Kidney epithelial cell (primary cell): ENCODE measurements around the gene S100A3. TPM values are rescaled to one million over a fixed set of nuclear protein-coding genes. Genes with fewer than 3 reads are reported as not detected.

ENCODE experiments used
- DNase-seq: peaks from one replicate; pipeline ENCODE4 v3.0.0-alpha.2; 2010; ENCODE audit warnings: low read depth
- H3K27me3 ChIP-seq: 2 replicates; pipeline ENCODE4 v1.6.0; 2011; ENCODE audit warnings: low read length; ENCODE audit not compliant: control insufficient read depth, insufficient read depth
- H3K36me3 ChIP-seq: 2 replicates; pipeline ENCODE4 v1.5.1; 2011; ENCODE audit warnings: low read length; ENCODE audit not compliant: control insufficient read depth, insufficient read depth
- H3K4me3 ChIP-seq: 2 replicates; pipeline ENCODE4 v1.5.1; 2011; ENCODE audit warnings: low read depth, mild to moderate bottlenecking, control low read depth, low read length
- CTCF ChIP-seq: IDR thresholded peaks from 2 replicates; pipeline ENCODE4 v1.5.1; 2011; ENCODE audit warnings: mild to moderate bottlenecking, moderate library complexity, low read length, control low read depth, inconsistent platforms; ENCODE audit not compliant: insufficient read depth, poor library complexity, severe bottlenecking
- total RNA-seq: library from RNA; depleted of rRNA; stranded (reverse); fragments of >200 nt; gene quantifications from 2 replicates; pipeline ENCODE4 v1.2.3, GENCODE V29; 2015

S100A3 gene
- total RNA-seq, 1 donor from 2014 or later: 5.8 TPM

GRCh38 chr1:153510984-153511410 is 38.1 kb downstream of the S100A3 start:
- DNase-seq: no peak
- no peaks in the 10 kb centered on the region for H3K27me3 ChIP-seq
- peak; percentile 97 for TF ChIP-seq CTCF

GRCh38 chr1:153509729-153510354 is 39.2 kb downstream of the S100A3 start:
- Histone ChIP-seq H3K36me3 (no peaks in the 10 kb centered on the region), H3K27me3 (no peaks in the 10 kb centered on the region), H3K4me3 (no peak overlapping the region)
- peak; percentile 65 for TF ChIP-seq CTCF
- DNase-seq: no peak

More at GRCh38 chr1:153510984-153511410, 38.1 kb downstream of the S100A3 start:
- Histone ChIP-seq H3K4me3 (no peak overlapping the region), H3K36me3 (no peaks in the 10 kb centered on the region)

- DNase-seq: no peak
- no peak for TF ChIP-seq CTCF
- no peak overlapping the region for H3K4me3 ChIP-seq
Measured at GRCh38 chr1:153509036-153509435, 40.0 kb downstream of the S100A3 start.

GRCh38 chr1:153507926-153508583 is 41.0 kb downstream of the S100A3 start:
- DNase-seq: no peak
- TF ChIP-seq CTCF: no peak
- Histone ChIP-seq H3K4me3 (no peak overlapping the region), H3K36me3 (no peaks in the 10 kb centered on the region), H3K27me3 (no peaks in the 10 kb centered on the region)

More at GRCh38 chr1:153509036-153509435, 40.0 kb downstream of the S100A3 start:
- no peaks in the 10 kb centered on the region for H3K36me3 ChIP-seq
- H3K27me3 ChIP-seq: no peaks in the 10 kb centered on the region

- Histone ChIP-seq H3K36me3 (no peaks in the 10 kb centered on the region), H3K4me3 (no peak overlapping the region), H3K27me3 (no peaks in the 10 kb centered on the region)
- no peak for DNase-seq
- TF ChIP-seq CTCF: no peak
Measured at GRCh38 chr1:153506831-153507413, 42.1 kb downstream of the S100A3 start.

- no peak for TF ChIP-seq CTCF
- Histone ChIP-seq H3K27me3 (no peaks in the 10 kb centered on the region), H3K36me3 (no peaks in the 10 kb centered on the region), H3K4me3 (no peak overlapping the region)
- DNase-seq: no peak
Measured at GRCh38 chr1:153506386-153506785, 42.7 kb downstream of the S100A3 start.
